GM18505 (cell line): ENCODE data around the gene PSD2.
"Not testable (repeated sequence)": the region's sequence is repeated elsewhere in the genome, so short reads cannot be mapped to it uniquely, and the experiment has no call there.

Experiments used
- ATAC-seq: cut with Tn5 transposase; IDR thresholded peaks from one replicate; pipeline ENCODE4 v1.9.1; 2021; ENCODE audit not compliant: unreplicated experiment
- POLR2A ChIP-seq: IDR thresholded peaks from 4 replicates; pipeline ENCODE4 v1.6.1; 2011; ENCODE audit warnings: borderline replicate concordance; ENCODE audit not compliant: insufficient read depth, insufficient read length; ENCODE audit errors: extremely low read depth

PSD2 gene

GRCh38 chr5:139789845-139790189 is 5.8 kb upstream of the PSD2 start:
- no peak for ATAC-seq

GRCh38 chr5:139792218-139792617 is 3.4 kb upstream of the PSD2 start:
- TF ChIP-seq POLR2A = no peak
- ATAC-seq = no peak

More at GRCh38 chr5:139789845-139790189, 5.8 kb upstream of the PSD2 start:
- TF ChIP-seq POLR2A = no peak

- not testable (repeated sequence) for ATAC-seq
Measured at GRCh38 chr5:139792655-139793054, 3.0 kb upstream of the PSD2 start.

- TF ChIP-seq POLR2A = no peak
- no peak for ATAC-seq
Measured at GRCh38 chr5:139794067-139794846, 1.4 kb upstream of the PSD2 start.

GRCh38 chr5:139796061-139796806 is 626 bp downstream of the PSD2 start:
- ATAC-seq = no peak
- no peak for TF ChIP-seq POLR2A

- no peak for TF ChIP-seq POLR2A
- no peak for ATAC-seq
Measured at GRCh38 chr5:139797335-139797734, 1.7 kb downstream of the PSD2 start.

- no peak for ATAC-seq
- TF ChIP-seq POLR2A = no peak
Measured at GRCh38 chr5:139797856-139798510, 2.4 kb downstream of the PSD2 start.

- ATAC-seq = no peak
- TF ChIP-seq POLR2A = no peak
Measured at GRCh38 chr5:139798883-139799282, 3.3 kb downstream of the PSD2 start.

- TF ChIP-seq POLR2A = no peak
- ATAC-seq = no peak
Measured at GRCh38 chr5:139799359-139799758, 3.8 kb downstream of the PSD2 start.

- TF ChIP-seq POLR2A = no peak
- no peak for ATAC-seq
Measured at GRCh38 chr5:139803978-139804377, 8.4 kb downstream of the PSD2 start.

GRCh38 chr5:139804800-139805397 is 9.3 kb downstream of the PSD2 start:
- ATAC-seq = no peak
- TF ChIP-seq POLR2A = no peak

GRCh38 chr5:139805545-139805944 is 9.9 kb downstream of the PSD2 start:
- ATAC-seq = no peak
- TF ChIP-seq POLR2A = no peak

- no peak for ATAC-seq
- no peak for TF ChIP-seq POLR2A
Measured at GRCh38 chr5:139806111-139806510, 10.5 kb downstream of the PSD2 start.
